GM19438 (cell line): Measurements from ENCODE around the gene TANC1.
A peak's percentile ranks its signal among the peaks of the same experiment; 100 is the strongest.

Experiments
- ATAC-seq: cut with Tn5 transposase; IDR thresholded peaks from one replicate; pipeline ENCODE4 v1.9.1; 2021; ENCODE audit warnings: low read depth; ENCODE audit not compliant: unreplicated experiment

Gene TANC1

DNA sequence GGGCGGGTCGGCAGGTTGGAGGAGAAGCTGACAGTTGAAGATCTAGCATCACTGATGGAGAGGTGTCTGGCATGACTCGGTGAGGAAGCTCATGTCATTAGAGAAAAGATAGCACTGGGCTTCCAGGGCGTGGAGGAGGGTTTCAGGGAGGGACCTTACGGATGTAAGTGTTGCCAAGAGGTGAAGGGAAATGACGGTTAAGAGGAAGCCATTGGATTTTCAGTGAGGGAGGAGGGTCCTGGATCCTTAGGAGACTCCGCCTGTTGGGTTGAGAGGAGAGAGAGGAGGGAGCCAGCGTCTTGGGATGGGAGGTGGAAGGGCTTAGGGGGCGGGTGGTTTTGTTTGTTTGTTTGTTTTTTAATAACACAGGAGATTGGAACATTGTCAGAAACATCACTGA, 214.9 kb downstream of the TANC1 start:
- no peak for ATAC-seq

DNA sequence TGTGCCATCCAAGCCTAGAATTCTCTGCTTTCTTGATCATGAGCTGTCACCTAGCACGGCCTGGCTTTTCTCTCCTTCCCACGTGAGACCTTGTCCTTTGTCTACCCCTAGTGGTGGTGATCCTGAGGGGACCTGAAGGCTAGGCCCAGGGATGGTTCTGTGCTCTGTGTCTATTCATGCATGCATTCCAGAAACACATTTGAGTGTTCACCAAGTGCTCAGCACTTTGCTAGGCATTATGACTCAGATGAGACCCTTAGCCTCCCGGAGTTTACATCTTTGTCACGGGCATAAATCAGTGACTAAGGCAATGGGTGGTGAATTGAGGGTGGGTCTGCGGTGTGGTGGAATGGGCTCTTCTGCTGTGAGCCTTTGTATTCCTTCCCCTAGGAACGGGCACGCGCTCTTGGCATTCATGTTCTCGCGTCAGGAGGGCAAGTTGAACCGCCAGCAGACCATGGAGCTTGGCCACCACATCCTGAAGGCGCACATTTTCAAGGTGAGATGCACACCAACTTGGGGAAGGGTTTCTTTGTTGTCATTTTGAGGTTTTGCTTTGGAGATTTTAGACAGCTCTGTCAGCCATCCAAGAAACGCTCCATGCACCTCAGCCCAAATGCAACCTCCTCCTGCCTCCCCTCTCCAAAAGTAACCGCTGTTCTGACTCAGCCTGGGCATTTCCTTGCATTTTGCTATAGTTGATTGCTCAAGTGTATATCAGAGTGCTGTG, 217.1 kb downstream of the TANC1 start:
- ATAC-seq: peak; percentile 72

DNA sequence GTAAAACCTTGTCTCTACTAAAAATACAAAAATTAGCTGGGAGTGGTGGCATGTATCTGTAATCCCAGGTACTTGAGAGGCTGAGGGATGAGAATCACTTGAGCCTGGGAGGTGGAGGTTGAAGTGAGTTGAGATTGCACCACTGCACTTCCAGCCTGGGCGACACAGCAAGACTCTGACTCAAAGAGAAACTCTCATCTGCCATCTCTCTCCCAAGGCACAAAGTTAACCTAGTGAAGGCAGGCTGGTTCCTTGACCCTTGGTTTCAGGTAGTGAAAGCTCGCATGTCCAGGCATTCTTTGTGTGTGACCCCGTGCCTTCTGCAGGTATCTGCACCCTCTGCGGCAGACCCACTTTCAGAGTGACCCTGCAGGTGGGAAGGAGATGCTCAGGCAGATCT, 218.0 kb downstream of the TANC1 start:
- no peak for ATAC-seq

DNA sequence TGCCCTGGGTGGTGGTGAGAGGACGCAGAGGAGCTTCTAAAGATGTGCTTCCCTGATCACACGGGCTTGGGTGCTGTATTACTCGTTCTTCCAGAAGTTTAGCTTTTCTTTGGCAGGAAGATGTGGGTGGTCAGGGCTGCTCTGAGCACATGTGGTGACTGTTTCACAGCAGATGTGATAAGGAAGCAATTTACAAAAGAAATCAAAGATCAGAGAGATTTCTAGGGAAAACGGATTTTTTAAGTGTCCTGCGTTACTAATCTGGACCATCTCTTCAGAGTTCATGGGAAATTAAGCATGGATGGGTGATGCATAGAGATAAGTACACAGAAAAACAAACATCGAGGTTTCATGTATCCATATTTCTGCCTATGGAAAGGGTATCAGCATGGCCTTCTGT, 218.7 kb downstream of the TANC1 start:
- no peak for ATAC-seq

DNA sequence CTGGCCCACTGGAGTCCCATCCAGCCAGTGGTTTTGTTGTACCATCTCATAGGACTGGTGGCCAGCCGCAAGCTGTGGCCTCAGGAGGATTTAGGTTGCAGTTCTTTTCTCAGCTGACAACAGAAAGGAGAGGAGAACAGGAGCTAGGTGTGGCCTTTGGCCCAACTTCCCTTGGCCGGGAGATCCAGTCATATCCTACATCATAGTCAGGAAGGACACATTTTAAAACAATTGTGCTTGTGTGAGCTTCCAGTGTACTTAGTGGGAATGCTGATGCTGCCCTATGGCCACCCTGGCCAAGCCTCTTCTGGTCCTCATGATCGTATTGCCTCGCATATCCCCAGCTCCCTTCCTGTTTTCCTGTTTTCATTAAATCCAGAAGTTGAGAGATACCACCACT, 220.0 kb downstream of the TANC1 start:
- ATAC-seq: no peak

DNA sequence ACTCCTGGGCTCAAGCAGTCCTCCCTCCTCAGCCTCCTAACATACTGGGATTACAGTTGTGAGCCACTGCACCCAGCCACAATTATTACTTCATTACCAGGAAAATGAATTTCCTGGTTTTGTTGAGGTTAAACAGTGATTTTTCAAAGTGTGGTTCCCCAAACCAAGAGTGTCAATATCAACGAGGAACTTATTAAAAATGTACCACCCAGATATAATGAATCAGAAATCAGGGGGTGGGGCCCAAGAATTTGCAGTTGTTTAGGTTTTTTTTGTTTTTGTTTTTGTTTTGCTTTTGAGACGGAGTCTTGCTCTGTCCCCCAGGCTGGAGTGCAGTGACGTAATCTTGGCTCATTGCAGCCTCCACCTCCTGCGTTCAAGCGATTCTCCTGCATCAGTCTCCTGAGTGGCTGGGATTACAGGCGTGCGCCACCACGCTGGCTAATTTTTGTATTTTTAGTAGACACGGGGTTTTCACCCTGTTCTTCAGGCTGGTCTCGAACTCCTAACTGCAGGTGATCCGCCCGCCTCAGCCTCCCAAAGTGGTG, 224.0 kb downstream of the TANC1 start:
- no peak for ATAC-seq

DNA sequence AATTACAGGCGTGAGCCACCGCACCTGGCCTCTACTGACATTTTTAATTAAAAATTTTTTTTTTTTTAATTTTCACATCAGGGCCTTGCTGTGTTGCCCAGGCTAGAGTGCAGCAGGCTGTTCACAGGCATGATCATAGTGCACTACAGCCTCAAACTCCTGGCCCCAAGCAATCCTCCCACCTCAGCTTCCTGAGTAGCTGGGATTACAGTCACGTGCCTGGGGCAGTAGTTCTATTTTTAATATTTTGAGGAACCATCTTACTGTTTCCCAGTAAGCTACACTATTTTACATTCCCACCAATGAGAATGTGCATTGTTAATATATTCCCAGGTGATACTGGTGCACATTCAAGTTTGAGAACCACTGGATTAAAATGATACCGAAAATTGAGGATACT, 225.4 kb downstream of the TANC1 start:
- ATAC-seq: no peak

DNA sequence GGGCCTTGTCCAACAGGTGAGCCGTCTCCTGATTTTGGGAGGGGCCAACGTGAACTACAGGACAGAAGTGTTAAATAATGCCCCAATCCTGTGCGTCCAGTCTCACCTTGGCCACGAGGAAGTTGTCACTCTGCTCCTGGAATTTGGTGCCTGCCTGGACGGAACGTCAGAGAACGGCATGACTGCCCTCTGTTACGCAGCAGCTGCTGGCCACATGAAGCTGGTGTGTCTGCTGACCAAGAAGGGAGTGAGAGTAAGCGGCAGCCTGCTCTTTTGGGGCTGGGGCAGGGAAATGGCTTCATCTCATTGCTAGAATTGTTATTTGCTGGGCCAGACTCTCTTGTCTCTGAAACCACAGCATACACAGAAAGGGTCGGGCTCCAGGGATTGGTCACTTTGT, 225.8 kb downstream of the TANC1 start:
- ATAC-seq: no peak

DNA sequence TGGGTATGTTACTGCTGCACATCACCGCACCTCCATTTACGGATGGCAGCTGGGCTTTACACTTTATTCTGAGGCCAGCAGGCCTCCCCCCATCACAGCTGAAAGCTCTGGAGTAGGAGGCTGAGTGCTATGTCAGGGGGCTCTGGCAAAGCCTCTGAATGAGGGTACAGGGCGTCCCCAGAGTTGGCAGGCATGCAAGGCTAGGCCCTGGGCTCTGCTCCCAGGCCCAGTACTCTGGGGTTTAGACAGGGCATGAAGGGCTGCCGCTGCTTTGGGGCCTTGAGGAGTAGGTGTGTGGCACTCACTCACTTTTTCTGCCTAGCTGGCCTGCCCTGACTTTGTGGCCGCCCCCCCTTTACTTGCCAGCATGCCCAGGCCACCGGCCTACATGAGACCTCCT, 227.3 kb downstream of the TANC1 start:
- ATAC-seq: no peak

DNA sequence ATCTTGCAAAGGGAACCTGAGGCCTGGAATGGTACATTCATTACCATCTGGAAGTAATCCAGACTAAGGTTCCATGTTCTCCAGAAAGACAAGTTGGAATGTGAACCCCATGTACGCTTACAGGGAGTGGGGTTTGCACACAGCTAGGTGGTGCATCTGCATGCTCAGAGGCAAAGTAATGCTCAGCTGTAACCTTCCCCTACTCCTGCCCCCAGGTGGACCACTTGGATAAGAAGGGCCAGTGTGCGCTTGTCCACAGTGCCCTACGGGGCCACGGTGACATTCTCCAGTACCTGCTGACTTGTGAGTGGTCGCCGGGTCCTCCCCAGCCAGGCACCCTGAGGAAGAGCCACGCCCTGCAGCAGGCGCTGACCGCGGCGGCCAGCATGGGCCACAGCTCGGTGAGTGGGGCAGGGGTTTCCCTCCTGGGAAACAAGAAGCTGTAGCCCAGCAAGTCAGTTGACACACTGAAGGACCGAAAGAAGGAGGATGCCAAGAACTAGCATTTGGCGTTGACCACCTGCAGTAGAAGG, 228.0 kb downstream of the TANC1 start:
- ATAC-seq: no peak

DNA sequence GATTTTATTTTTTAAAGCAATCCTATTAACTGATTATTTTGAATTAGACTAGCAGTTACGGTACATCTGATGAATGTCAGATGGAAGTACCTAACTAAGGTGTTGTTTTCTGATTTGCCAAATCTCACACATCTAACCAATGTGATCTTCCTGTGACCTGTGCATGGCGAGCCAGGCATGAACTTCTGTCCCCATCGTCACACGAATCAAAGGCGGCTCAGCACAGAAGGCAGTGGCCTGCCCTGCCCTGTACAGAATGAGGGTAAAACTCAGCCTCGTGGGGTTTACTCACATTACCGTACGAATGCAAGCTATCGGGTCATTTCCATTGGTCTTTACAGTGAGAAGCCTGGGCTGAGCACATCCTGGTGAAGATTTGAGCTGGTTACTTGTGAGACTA, 230.8 kb downstream of the TANC1 start:
- ATAC-seq: no peak

DNA sequence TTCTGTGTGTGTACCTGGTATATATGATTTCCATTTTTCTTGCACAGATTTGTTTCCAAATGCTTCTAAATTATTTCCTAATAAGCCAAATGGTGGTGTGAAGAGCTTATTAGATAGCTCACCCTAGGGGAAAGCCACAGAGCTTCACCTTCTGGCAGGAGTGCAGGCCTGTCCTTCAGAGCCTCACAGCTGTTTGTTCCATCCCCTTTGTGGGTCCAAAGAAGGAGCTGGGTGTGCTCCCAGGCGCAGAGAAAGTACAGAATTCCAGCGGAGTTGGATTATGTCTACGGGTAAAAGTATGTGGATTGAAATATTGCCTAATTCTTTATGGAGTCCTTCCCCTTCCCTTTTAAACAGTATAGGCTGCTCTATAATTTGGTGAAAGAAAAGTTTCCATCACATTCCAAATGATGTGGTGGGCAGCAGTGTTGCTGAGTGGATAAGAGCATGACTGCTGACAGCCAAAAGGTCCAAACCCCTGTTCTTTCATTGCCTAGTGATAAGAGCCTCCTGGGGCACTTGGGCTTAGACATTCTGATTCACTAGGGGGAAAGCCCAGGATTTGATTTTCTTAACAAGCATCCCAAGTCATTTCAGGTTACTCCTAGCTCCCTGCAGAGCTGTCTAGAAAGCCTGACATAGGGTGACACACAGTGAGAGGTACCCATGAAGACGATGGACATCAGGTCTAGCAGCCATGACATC, 231.5 kb downstream of the TANC1 start:
- ATAC-seq: no peak

DNA sequence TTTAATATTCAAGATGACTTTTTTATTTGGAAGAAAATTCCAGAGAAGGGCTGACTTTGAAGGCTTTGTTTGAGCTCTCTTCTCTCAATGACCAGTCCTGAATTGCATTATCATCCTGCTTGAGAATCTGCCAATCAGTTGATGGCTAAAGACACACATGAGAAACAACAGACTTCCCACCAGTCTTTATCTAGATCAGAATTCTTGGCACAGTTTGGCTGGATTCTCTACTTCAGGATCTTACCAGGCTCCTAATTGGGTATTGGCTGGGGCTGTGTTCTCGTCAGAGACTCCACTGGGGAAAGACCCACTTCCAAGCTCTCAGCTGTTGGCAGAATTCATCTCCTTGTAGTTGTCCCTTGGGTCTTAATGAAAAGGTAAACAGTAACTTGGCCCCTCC, 232.1 kb downstream of the TANC1 start:
- ATAC-seq: no peak

DNA sequence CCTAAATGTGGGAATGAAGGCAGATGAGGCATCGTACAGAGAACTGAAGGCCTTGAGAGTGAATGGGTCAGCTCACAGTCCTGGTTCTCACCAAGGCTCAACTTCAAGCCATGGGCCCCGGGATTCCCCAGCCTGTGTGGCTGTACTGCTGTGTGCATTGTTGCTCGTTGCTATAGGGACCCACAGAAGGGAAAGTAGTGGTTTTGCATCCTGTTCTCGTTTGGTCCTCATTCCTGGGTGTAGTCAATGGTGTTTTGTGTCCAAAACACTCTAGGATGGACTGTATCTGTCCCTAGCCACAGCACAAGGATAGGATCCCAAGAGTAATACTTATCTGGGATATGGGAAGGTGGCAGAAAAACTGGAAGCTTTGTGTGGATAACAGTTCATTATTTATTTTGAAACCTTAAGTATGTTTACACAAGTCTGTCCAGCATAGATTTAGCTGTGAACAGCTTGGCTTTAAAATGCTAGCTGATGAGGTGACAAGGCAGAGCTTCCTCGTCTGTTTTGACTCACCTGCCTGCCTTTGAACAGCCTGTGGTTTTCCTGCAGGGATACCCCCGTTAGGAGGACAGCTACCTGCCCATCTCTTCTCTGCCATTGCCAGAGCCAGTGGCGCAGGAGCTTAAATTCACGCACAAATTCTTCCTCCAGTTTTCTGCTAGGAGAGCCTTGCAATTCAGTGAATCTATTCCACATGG, 233.1 kb downstream of the TANC1 start:
- peak; percentile 98 for ATAC-seq

DNA sequence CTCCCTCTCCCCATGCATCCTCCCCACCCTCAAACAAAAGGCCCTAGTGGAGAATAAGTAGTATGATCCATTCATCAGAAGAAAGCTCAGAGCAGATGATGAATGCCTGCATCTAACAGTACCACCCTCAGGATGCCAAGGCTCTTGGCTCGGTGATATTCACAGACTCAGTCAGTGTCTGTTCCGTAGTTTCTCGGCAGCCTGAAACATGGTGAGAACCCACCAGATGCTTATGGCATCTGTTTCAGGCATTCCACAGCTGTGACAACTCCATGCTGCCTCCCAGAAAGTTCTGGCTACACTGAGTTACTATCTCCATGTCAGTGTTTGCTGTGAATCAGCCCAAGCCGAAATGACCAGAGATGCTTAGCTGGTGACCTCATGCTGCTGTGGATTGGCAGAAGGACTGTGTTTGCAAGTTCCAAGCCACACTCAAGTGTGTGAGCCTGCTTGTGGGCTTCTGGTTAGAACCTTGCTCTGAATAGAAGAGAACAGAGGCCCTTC, 234.2 kb downstream of the TANC1 start:
- no peak for ATAC-seq

DNA sequence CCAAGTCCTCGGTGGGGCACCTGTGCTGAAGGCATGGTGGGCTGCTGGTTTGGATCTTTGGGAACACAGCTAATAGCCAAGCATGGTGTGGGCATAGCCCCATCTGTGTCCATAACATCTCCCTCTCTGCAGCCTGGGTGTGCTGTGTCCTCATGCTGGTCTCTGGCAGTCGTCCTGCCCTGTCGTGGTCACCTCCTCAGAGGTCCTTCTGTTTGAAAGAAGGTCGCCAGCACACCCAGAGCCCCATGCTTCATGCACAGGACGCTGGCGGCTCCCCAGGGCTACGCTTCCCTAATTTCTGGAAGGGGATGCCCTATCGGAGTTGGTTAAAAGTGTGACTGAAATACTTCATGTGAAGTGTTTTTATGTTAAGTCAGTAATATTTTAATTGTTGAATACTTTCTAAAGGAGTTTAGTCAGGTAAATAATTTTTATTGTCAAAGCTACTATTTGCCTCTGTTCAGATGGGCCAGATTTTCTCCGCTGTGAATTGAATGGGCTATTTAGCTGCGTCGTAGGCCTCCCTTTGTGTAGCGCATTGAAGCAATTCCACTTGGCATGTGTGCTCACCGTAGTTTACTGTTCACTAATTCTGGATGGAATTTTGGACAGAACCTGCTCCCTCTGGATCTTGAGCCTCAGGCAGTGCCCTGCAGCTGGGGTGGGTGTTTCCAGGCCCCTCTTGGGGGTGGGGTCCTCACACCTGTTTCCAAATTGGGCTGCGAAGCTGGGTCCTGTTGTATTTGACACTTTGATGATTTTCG, 236.1 kb downstream of the TANC1 start:
- ATAC-seq: no peak

DNA sequence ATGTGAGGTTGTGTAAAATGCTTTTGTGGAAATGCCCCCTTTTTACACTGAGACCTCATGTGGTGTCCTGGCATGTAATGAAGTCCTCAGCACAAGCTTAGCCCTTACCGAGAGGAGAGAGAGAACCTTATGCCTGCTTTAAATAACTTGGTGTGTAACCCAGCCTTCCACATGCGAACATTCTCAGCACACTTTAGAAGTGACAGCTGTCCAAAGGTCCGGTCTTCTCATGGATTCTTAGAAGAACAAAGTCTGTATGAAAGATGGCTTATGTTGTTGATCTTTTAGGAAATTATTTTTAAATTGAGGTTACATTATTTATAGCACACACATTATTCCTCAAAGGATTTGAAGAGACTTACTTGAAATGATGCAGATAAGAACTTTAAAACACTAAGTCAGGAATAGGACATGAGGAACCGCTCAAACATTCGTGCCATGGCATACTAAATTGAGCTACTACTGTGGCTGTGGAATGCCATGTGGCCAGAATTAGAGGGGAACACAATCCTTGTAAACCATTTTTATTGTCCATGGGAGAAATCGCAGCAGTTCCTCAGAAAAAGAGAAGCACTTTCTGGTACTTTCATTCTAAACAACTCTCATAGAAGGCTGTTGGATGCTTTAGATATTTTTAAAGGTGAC, 238.4 kb downstream of the TANC1 start:
- no peak for ATAC-seq

DNA sequence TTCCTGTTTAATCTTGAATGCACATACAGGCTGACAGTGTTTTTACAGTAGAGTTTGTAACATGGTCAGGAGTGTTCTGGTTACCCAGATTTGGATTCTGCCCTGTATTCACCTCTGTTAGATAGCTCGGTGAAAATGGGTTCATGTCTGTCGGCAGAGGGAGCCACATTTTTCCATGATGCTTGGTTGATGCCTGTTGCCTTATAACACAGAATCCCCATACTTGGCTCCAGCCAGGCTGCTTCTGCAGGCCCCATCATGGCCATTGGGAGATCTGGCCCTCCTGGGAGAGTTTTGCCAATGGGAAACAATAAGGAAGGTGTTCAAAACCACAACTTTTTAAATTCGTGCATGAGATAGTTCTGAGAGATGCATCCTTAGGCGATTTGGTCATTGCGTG, 240.0 kb downstream of the TANC1 start:
- ATAC-seq: no peak

DNA sequence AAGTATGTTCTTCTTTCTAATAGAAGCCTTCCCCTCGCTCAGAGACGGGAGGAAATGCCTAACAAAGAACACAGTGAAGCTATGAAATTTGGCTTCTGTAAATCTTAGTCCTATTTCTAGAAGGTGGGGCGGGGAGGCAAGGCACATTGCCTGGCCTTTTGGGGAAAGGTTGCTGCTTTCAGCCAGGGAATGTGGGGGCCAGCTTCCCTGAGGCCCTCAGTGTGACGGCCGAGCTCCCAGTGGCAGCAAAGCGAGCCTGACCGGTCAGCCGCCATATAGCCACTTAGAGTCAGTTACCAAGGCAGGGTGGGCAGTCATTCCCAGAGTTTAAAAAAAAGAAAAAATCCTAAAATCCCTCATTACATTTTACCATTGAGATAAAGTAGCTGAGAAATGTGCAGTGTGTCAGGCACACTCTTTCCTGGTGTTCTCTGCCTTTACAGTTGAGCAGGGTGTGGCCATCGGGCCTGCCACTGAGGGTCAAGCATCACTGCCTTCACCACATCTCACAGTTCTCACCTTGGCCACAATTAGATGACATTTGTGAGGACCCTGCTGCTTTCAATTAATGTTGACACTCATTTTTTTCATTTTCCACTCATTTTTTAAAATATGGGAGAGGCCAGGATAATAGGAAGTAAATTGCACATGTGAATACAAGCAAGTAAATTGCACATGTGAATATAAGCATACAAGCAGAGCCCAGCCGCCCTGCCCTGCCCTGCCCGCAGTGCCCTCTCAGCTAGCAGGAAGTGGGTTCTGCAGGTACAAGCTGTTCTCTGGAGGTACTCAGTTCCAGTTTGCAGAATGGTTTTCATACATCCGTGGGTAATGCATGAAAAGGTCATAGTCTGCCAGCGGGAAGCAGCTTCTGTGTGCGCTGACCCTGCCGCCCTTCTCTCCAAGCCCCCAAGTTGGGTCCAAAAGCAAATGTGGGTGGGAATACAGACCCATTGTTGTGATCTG, 241.2 kb downstream of the TANC1 start:
- peak; percentile 67 for ATAC-seq
